ENCODE results near the gene MAPK8.

DNA sequence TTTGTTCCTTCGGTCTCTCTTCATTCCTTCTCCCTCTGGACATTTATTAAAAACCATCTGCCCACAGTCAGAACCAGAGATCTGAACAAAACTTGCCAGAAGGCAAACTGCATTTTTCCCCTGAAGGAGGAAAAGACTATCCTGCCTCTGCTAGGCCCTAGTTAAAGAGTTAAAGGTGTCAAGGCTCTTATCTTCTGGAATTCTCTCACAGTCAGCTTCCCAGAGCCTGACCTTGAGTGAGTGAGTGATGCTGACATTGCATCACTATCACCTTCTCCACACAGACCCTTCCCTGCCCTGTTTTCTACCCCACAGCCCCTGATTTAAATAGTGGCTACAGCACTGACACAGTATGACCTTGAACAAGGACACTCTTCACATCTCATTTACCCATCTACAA, 48.4 kb upstream of the MAPK8 start:
- TF ChIP-seq, protein P1, sequence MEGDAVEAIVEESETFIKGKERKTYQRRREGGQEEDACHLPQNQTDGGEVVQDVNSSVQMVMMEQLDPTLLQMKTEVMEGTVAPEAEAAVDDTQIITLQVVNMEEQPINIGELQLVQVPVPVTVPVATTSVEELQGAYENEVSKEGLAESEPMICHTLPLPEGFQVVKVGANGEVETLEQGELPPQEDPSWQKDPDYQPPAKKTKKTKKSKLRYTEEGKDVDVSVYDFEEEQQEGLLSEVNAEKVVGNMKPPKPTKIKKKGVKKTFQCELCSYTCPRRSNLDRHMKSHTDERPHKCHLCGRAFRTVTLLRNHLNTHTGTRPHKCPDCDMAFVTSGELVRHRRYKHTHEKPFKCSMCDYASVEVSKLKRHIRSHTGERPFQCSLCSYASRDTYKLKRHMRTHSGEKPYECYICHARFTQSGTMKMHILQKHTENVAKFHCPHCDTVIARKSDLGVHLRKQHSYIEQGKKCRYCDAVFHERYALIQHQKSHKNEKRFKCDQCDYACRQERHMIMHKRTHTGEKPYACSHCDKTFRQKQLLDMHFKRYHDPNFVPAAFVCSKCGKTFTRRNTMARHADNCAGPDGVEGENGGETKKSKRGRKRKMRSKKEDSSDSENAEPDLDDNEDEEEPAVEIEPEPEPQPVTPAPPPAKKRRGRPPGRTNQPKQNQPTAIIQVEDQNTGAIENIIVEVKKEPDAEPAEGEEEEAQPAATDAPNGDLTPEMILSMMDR (IDR thresholded peaks at IDR 0.05): no peak
- TF ChIP-seq POLR2AphosphoS5 (IDR thresholded peaks at IDR 0.05): no peak
- no peak for TF ChIP-seq POLR2A (IDR thresholded peaks at IDR 0.05)
